ENCODE measurements around the gene PREX1.

The PREX1 gene

DNA sequence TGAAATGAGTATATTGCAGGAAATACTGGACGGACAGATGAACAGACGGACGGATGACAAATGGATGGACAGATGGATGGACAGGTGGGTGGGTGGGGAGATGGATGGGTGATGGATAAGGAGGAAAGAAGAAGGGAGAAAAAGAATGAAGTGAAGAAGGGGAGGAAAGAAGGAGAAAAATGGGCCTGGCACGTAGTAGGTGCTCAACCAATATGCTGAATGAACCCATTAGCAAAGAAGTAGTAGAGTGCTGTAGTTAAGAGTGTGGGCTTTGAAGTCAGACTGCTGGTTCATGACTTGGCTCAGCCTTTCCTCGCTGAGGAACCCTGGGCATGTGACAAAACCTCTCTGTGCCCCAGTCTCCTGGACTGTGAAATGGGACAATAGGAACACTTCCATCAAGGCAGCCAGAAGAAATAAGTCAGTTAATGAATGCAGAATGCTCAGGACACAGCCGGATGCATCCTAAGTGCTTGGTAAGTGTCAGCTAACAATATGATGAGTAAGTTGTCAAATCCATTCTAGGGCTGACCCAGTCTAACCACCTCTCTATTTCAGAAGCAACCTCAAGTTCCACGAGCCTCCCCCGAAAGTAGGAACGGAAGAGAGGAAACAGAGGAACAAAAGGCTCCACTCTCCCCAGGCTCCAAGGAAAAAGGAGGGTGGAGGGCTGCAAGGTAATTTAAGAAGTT is 37.9 kb downstream of the PREX1 start:
- no peak for ATAC-seq
- TF ChIP-seq ISL1 (CRISPR knock-in tag; IDR thresholded peaks at IDR 0.05): no peak

DNA sequence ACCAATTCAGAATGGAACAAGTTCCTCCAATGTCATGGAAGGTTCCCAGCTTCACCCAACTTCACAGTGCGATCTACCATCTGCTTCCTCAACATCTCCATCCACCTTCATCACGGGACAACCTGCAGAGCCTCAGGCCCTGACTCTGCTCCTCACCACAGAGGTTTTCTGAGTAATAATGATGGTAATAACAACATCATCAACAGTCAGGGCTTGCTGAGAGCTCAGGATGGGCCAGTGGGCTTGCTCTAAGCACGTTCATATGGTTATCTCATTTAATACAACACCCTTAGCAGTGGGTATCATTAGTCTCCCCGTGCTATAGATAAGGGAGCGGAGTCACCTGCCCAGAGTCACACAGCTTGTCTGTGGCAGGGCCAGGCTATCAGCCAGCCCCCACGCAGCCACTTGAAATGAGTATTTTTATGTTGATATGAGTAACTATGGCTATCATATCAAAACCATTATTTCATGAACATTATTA is 38.6 kb downstream of the PREX1 start:
- TF ChIP-seq PPARA (CRISPR knock-in tag; IDR thresholded peaks at IDR 0.05; ENCODE audit: borderline replicate concordance) (no peak), ZFP30 (CRISPR knock-in tag; IDR thresholded peaks at IDR 0.05) (no peak), ARNTL (CRISPR knock-in tag; IDR thresholded peaks at IDR 0.05; ENCODE audit: borderline replicate concordance, low read depth) (no peak), RARB (CRISPR knock-in tag; IDR thresholded peaks at IDR 0.05) (no peak), ZFP3 (CRISPR knock-in tag; IDR thresholded peaks at IDR 0.05) (no peak), ESRRG (CRISPR knock-in tag; IDR thresholded peaks at IDR 0.05) (no peak), ZNF565 (CRISPR knock-in tag; conservative IDR thresholded peaks at IDR 0.05; ENCODE audit: low read depth) (no peak), SNAI2 (CRISPR knock-in tag; IDR thresholded peaks at IDR 0.05) (no peak), TOX (CRISPR knock-in tag; IDR thresholded peaks at IDR 0.05; ENCODE audit: borderline replicate concordance) (no peak), GLIS3 (CRISPR knock-in tag; IDR thresholded peaks at IDR 0.05) (no peak), TCF4 (CRISPR knock-in tag; IDR thresholded peaks at IDR 0.05; ENCODE audit: borderline replicate concordance) (no peak), BACH2 (CRISPR knock-in tag; IDR thresholded peaks at IDR 0.05; ENCODE audit: borderline replicate concordance) (no peak), ZNF8 (CRISPR knock-in tag; IDR thresholded peaks at IDR 0.05) (no peak), ISL1 (CRISPR knock-in tag; IDR thresholded peaks at IDR 0.05) (no peak), ZNF70 (CRISPR knock-in tag; IDR thresholded peaks at IDR 0.05) (no peak), CSDC2 (CRISPR knock-in tag; IDR thresholded peaks at IDR 0.05) (no peak)
- TF ChIP-seq, protein P1, sequence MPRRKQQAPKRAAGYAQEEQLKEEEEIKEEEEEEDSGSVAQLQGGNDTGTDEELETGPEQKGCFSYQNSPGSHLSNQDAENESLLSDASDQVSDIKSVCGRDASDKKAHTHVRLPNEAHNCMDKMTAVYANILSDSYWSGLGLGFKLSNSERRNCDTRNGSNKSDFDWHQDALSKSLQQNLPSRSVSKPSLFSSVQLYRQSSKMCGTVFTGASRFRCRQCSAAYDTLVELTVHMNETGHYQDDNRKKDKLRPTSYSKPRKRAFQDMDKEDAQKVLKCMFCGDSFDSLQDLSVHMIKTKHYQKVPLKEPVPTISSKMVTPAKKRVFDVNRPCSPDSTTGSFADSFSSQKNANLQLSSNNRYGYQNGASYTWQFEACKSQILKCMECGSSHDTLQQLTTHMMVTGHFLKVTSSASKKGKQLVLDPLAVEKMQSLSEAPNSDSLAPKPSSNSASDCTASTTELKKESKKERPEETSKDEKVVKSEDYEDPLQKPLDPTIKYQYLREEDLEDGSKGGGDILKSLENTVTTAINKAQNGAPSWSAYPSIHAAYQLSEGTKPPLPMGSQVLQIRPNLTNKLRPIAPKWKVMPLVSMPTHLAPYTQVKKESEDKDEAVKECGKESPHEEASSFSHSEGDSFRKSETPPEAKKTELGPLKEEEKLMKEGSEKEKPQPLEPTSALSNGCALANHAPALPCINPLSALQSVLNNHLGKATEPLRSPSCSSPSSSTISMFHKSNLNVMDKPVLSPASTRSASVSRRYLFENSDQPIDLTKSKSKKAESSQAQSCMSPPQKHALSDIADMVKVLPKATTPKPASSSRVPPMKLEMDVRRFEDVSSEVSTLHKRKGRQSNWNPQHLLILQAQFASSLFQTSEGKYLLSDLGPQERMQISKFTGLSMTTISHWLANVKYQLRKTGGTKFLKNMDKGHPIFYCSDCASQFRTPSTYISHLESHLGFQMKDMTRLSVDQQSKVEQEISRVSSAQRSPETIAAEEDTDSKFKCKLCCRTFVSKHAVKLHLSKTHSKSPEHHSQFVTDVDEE (CRISPR knock-in tag; IDR thresholded peaks at IDR 0.05): no peak
- TF ChIP-seq, protein P2, sequence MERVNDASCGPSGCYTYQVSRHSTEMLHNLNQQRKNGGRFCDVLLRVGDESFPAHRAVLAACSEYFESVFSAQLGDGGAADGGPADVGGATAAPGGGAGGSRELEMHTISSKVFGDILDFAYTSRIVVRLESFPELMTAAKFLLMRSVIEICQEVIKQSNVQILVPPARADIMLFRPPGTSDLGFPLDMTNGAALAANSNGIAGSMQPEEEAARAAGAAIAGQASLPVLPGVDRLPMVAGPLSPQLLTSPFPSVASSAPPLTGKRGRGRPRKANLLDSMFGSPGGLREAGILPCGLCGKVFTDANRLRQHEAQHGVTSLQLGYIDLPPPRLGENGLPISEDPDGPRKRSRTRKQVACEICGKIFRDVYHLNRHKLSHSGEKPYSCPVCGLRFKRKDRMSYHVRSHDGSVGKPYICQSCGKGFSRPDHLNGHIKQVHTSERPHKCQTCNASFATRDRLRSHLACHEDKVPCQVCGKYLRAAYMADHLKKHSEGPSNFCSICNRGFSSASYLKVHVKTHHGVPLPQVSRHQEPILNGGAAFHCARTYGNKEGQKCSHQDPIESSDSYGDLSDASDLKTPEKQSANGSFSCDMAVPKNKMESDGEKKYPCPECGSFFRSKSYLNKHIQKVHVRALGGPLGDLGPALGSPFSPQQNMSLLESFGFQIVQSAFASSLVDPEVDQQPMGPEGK (CRISPR knock-in tag; IDR thresholded peaks at IDR 0.05; ENCODE audit: borderline replicate concordance): no peak
- TF ChIP-seq, protein P3, sequence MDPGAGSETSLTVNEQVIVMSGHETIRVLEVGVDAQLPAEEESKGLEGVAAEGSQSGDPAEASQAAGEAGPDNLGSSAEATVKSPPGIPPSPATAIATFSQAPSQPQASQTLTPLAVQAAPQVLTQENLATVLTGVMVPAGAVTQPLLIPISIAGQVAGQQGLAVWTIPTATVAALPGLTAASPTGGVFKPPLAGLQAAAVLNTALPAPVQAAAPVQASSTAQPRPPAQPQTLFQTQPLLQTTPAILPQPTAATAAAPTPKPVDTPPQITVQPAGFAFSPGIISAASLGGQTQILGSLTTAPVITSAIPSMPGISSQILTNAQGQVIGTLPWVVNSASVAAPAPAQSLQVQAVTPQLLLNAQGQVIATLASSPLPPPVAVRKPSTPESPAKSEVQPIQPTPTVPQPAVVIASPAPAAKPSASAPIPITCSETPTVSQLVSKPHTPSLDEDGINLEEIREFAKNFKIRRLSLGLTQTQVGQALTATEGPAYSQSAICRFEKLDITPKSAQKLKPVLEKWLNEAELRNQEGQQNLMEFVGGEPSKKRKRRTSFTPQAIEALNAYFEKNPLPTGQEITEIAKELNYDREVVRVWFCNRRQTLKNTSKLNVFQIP (CRISPR knock-in tag; IDR thresholded peaks at IDR 0.05; ENCODE audit: borderline replicate concordance, low read depth): no peak
- ATAC-seq: no peak

DNA sequence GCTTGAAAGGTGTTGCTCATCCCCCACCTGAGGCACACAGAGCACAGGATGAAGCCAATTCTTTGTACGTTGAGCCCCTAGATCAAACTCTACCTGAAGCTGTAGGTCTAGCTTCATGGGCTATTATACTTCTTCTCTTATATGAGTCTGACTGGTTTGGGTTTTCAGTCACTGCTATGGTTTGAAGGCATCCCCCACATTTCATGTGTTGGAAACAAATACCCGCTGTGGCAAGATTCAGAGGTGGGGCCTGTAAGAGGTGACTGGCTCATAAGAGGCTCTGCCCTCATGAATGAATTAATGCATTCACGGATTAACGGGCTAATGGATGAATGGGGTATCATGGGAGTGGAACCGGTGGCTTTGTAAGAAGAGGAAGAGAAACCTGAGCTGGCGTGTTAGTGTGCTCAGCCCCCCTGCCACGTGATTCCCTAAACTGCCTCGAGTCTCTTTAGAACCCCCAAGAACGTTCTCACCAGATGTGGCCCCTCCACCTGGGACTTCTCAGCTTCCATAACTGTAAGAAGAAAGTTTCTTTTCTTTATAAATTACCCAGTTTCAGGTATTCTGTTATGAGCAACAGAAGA is 39.2 kb downstream of the PREX1 start:
- no peak for TF ChIP-seq ZFP30 (CRISPR knock-in tag; IDR thresholded peaks at IDR 0.05)
- TF ChIP-seq, protein P3 (CRISPR knock-in tag; IDR thresholded peaks at IDR 0.05; ENCODE audit: borderline replicate concordance, low read depth): no peak
- TF ChIP-seq ISL1 (CRISPR knock-in tag; IDR thresholded peaks at IDR 0.05): no peak
- TF ChIP-seq GLIS3 (CRISPR knock-in tag; IDR thresholded peaks at IDR 0.05): no peak
- TF ChIP-seq, protein P2 (CRISPR knock-in tag; IDR thresholded peaks at IDR 0.05; ENCODE audit: borderline replicate concordance): no peak
- TF ChIP-seq ZNF8 (CRISPR knock-in tag; IDR thresholded peaks at IDR 0.05): no peak
- TF ChIP-seq ZC3H10 (CRISPR knock-in tag; IDR thresholded peaks at IDR 0.05): no peak
- TF ChIP-seq, protein P4, sequence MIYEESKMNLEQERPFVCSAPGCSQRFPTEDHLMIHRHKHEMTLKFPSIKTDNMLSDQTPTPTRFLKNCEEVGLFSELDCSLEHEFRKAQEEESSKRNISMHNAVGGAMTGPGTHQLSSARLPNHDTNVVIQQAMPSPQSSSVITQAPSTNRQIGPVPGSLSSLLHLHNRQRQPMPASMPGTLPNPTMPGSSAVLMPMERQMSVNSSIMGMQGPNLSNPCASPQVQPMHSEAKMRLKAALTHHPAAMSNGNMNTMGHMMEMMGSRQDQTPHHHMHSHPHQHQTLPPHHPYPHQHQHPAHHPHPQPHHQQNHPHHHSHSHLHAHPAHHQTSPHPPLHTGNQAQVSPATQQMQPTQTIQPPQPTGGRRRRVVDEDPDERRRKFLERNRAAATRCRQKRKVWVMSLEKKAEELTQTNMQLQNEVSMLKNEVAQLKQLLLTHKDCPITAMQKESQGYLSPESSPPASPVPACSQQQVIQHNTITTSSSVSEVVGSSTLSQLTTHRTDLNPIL (CRISPR knock-in tag; IDR thresholded peaks at IDR 0.05; ENCODE audit: low read depth): no peak
- TF ChIP-seq SNAI2 (CRISPR knock-in tag; IDR thresholded peaks at IDR 0.05): no peak
- TF ChIP-seq ZNF565 (CRISPR knock-in tag; conservative IDR thresholded peaks at IDR 0.05; ENCODE audit: low read depth): no peak
- TF ChIP-seq ZNF70 (CRISPR knock-in tag; IDR thresholded peaks at IDR 0.05): no peak
- TF ChIP-seq RARB (CRISPR knock-in tag; IDR thresholded peaks at IDR 0.05): no peak
- TF ChIP-seq, protein P5, sequence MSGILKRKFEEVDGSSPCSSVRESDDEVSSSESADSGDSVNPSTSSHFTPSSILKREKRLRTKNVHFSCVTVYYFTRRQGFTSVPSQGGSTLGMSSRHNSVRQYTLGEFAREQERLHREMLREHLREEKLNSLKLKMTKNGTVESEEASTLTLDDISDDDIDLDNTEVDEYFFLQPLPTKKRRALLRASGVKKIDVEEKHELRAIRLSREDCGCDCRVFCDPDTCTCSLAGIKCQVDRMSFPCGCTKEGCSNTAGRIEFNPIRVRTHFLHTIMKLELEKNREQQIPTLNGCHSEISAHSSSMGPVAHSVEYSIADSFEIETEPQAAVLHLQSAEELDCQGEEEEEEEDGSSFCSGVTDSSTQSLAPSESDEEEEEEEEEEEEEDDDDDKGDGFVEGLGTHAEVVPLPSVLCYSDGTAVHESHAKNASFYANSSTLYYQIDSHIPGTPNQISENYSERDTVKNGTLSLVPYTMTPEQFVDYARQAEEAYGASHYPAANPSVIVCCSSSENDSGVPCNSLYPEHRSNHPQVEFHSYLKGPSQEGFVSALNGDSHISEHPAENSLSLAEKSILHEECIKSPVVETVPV (CRISPR knock-in tag; IDR thresholded peaks at IDR 0.05): no peak
- TF ChIP-seq OSR1 (CRISPR knock-in tag; IDR thresholded peaks at IDR 0.05): no peak
- TF ChIP-seq ESRRG (CRISPR knock-in tag; IDR thresholded peaks at IDR 0.05): no peak
- no peak for ATAC-seq
